Psoas muscle (tissue), 8 donors: ENCODE data around the gene MAPKAPK3. TPM values are rescaled to one million over a fixed set of nuclear protein-coding genes. Genes with fewer than 3 reads are reported as not detected.

Experiments
- ATAC-seq, 4 donors: fragments of 200-7000 bp; cut with Tn5 transposase; one replicate each; pipeline ENCODE4 v1.9.1; 2020; ENCODE audit warnings: moderate library complexity in 3 of 4, mild to moderate bottlenecking in 2 of 4
- DNase-seq, 2 donors: peaks; one replicate each; pipeline ENCODE4 v3.0.0-alpha.2; 2020
- H3K27ac ChIP-seq: fragments of 200-600 bp; one replicate; pipeline ENCODE4 v1.8.0; 2022
- H3K27me3 ChIP-seq, 3 donors: fragments of 200-600 bp in 1 of 3; one replicate each; pipeline versions ENCODE4 v1.6.1 to v1.8.0; 2013 to 2022; ENCODE audit warnings: low read length in 2 of 3, mild to moderate bottlenecking in 2 of 3, moderate library complexity in 1 of 3; ENCODE audit not compliant: insufficient read depth in 3 of 3
- H3K36me3 ChIP-seq, 2 donors: fragments of 200-600 bp in 1 of 2; one replicate each; pipeline versions ENCODE4 v1.6.1 to v1.8.0; 2013 to 2022; ENCODE audit warnings: low read depth in 1 of 2, mild to moderate bottlenecking in 1 of 2, moderate library complexity in 1 of 2; ENCODE audit not compliant: insufficient read depth in 1 of 2
- H3K4me1 ChIP-seq: fragments of 200-600 bp; one replicate; pipeline ENCODE4 v1.8.0; 2022
- H3K4me3 ChIP-seq: fragments of 200-600 bp; one replicate; pipeline ENCODE4 v1.8.0; 2022; ENCODE audit warnings: mild to moderate bottlenecking
- H3K9me3 ChIP-seq: fragments of 200-600 bp; one replicate; pipeline ENCODE4 v1.8.0; 2022
- WGBS, 3 donors: extraction: QIAGEN DNeasy Blood & Tissue Kit; methylation state at CpG; one replicate each; pipeline versions ENCODE4 v1.1.6 to v1.1.7; 2013; 5-methylcytosine and 5-hydroxymethylcytosine counted together
- intact Hi-C, 2 donors: fragments of 100-400 bp; cut with DNase I; formaldehyde crosslinking; loops; one replicate each; pipeline versions ENCODE4 v1.11.0 to v1.14.2; 2022
- polyA plus RNA-seq, 3 donors: library from polyadenylated mRNA; stranded (reverse); fragments of 200-250 nt; gene quantifications; one replicate each; pipeline ENCODE4 v1.2.3, GENCODE V29; 2013
- total RNA-seq, 4 donors: library from RNA; stranded (reverse); fragmentation: NEBNext Ultra II Directional in 2 of 4; extraction: Animal tissue kit (Norgen Biotek cat#: 25700) in 2 of 4; gene quantifications; one replicate each; pipeline versions ENCODE4 v1.2.1 to v1.2.4, GENCODE V29; 2021 to 2023
- TF ChIP-seq, protein P1 (sequence below): fragments of 200-600 bp; IDR thresholded peaks from one replicate; pipeline ENCODE4 v1.8.0; 2022; ENCODE audit warnings: antibody characterized with exemption
- donor health status: healthy with polysubstance abuse.
- donor health status: DM: no; HTN: no; CAD: no; lungs with moderate emphysema.
- donor health status: Bipolar disorder and iron deficiency.
- donor health status: healthy.
- donor health status: DM: yes; HTN: yes; CAD: no.
- donor health status: DM: no; HTN: no; CAD: no.
- donor health status: DM: no; HTN: no; CAD: no.
- donor health status: DM: yes; HTN: yes; CAD: no.

Gene MAPKAPK3
- total and polyA plus RNA-seq, 7 donors, result 88.2 to 409 (median 249) TPM

DNA sequence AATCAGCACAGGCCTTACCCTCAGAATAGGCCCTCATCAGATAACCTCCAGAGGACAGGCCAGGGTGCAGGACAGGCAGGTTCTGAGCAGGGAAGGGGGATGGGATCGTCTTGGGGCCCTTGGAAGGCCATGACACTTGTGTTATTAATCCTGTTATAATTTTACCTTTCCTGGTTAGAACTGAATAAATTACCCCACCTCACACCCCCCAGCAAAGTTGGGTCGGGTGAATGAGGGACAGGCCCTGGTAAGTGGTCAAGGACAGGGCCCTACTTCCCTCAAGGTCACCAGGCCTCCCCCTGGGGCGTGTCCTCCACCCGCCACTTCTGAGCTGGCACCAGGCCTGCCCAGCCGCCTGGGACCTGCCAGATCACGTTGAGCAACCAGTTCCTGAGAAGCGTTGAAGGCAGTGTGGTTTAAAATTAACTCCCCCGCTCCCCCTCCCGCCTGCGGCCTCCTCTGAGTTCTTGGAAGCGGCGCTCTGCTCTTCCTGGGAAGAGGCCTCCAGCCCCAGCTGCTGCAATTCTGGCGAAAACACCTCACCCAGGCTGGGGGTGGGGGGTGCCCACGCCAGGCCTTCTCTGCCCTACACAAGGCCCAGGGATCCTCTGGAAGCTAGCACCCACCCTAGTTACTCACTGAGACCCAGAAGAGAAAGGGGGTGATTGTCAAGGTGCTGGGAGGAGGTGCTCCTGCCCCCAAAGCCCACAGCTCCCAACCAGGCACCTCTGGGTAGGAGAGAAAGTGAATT, 15.9 kb upstream of the MAPKAPK3 start:
- intact Hi-C loops, result loop anchor here in 1 of 2 donors (2.0 kb wide), 1 partner anchor 16 kb away; no protein-coding TSS in a partner anchor
- 0 to 2% (median 1%) methylated on average over 14 of the region's 14 CpGs for WGBS, 3 donors

DNA sequence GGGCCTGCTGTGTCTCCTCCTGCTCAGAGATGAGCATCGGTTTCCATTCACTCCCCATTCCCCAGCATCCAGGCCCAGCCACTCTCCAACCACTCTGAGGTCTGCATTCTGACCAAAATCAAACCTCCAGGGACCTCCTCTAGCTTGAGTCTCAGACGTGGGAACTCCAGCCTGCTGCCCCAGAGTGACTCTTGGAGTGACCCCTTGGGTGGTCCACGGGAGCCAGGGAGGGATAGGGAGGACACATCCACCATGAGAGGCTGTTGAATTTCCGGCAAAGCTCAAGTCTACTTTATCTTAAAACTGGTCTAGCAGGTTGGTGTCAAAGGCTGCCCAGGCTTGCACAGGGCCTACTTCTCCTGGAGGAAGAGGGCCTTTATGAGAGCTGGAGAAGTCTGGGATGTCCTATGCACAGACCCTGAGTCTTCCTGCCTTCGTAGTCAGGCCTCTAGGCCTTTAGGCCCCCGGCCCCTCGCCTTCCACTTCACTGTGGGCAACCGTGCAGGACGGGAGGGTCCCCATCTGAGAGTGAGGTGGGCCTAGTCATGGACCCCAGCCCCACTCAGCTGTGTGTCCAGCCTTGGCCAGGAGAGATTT, 14.3 kb upstream of the MAPKAPK3 start:
- DNase-seq, result peak in 1 of 2 donors; percentile 23
- ATAC-seq, result no peak
- TF ChIP-seq, protein P1, sequence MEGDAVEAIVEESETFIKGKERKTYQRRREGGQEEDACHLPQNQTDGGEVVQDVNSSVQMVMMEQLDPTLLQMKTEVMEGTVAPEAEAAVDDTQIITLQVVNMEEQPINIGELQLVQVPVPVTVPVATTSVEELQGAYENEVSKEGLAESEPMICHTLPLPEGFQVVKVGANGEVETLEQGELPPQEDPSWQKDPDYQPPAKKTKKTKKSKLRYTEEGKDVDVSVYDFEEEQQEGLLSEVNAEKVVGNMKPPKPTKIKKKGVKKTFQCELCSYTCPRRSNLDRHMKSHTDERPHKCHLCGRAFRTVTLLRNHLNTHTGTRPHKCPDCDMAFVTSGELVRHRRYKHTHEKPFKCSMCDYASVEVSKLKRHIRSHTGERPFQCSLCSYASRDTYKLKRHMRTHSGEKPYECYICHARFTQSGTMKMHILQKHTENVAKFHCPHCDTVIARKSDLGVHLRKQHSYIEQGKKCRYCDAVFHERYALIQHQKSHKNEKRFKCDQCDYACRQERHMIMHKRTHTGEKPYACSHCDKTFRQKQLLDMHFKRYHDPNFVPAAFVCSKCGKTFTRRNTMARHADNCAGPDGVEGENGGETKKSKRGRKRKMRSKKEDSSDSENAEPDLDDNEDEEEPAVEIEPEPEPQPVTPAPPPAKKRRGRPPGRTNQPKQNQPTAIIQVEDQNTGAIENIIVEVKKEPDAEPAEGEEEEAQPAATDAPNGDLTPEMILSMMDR, result no peak
- Histone ChIP-seq H3K36me3 (peaks cover 7 to 24% of the 10 kb centered on the region in 2 donors), H3K27me3 (no peaks in the 10 kb centered on the region), H3K4me1 (peaks cover 74% of the 10 kb centered on the region), H3K4me3 (no peak overlapping the region), H3K27ac (peak overlapping the region; percentile 91), H3K9me3 (no peaks in the 10 kb centered on the region)
- WGBS, 3 donors, result 73 to 83% (median 81%) methylated on average over 9 of the region's 9 CpGs
- intact Hi-C loops, result no loop called here

More for the DNA sequence above, 15.9 kb upstream of the MAPKAPK3 start:
- DNase-seq, result peak; percentile 97 to 98
- peak overlapping the region; percentile 91 for H3K27ac ChIP-seq
- TF ChIP-seq, protein P1, result no peak
- peak overlapping the region; percentile 31 for H3K4me3 ChIP-seq
- peaks cover 3 to 8% of the 10 kb centered on the region in 2 donors for H3K36me3 ChIP-seq
- ATAC-seq, result peak; percentile 67 to 77 (median 71)
- H3K9me3 ChIP-seq, result no peaks in the 10 kb centered on the region
- peaks cover 58% of the 10 kb centered on the region for H3K4me1 ChIP-seq
- no peaks in the 10 kb centered on the region for H3K27me3 ChIP-seq

DNA sequence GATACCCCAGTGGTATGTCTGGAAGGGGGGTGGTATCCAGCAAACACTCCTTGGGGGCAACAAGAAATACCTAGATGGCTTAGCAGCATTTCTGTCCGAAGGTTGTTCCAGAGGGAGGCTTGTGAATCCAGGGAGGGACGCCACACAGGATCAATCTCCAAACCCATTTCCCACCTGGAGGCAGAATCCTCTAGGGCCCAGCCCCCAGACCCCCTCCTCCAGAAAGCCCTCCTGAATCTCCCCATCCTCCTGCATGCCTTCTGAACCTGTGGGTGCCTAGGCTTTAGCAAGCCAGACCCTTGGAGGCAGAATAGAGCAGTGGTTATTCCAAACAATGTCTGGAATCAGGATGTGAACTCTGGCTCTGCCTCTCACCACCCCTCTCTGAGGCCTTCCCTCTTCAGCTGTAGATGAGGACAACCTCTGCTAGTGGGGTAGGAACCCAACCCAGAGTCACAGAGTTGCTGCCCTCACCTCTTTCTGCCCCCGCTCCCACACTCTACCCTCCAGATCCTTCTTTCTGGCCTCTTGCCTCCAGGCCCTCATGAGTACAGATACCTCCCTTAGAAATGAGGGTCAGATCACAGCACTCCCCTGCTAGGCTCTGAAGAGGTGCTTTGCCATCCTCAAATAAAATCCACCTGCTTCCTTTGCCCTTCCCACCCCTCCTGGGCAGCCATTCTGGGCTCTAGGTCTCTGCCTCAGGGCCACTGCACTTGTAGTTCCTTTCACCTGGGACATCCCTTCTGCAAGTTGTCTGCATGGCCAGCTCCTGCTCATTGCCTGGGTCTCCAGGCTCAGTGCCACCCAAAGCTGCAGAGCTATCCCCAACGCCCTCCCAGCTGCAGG, 13.5 kb upstream of the MAPKAPK3 start:
- no peaks in the 10 kb centered on the region for H3K27me3 ChIP-seq
- TF ChIP-seq, protein P1, result no peak
- peaks cover 82% of the 10 kb centered on the region for H3K4me1 ChIP-seq
- ATAC-seq (no peak), DNase-seq (peak in 1 of 2 donors; percentile 45)
- H3K9me3 ChIP-seq, result no peaks in the 10 kb centered on the region
- peak overlapping the region; percentile 91 for H3K27ac ChIP-seq
- intact Hi-C loops, result loop anchor here in 1 of 2 donors (2.0 kb wide), 1 partner anchor 21 kb away; no protein-coding TSS in a partner anchor
- H3K4me3 ChIP-seq, result no peak overlapping the region
- 62 to 67% (median 64%) methylated on average over 4 of the region's 4 CpGs for WGBS, 3 donors
- peaks cover 7 to 32% of the 10 kb centered on the region in 2 donors for H3K36me3 ChIP-seq

DNA sequence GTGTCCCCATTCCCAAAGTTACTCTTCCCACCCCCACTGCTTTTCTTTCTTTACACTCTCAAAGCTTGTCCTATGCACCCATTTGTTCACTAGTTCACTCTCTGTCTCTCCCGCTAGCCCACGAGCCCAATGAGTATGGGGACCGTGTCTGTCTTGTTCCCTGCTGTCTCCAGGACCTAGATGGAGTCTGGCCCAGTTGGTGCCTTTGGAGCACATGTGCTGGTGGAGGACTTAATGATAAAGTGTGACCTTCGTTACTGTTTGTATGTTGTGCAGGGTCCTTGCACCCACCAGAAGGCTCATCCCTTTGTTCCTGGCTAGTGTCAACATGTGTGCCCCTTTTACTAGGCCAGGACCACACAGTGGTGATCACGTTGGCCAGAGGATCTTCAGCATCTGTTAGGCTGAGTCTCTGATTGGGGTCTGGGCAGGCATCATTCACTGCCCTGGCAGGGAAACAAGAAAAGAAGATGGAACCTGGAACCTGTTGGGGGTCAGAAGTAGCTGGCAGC, 12.8 kb upstream of the MAPKAPK3 start:
- Histone ChIP-seq H3K4me1 (peaks cover 88% of the 10 kb centered on the region), H3K9me3 (no peaks in the 10 kb centered on the region), H3K27ac (peak overlapping the region; percentile 91), H3K36me3 (peaks cover 7 to 33% of the 10 kb centered on the region in 2 donors), H3K4me3 (peak overlapping the region; percentile 19), H3K27me3 (no peaks in the 10 kb centered on the region)
- ATAC-seq, result no peak
- DNase-seq, result no peak
- intact Hi-C loops, result loop anchor here in 1 of 2 donors (2.0 kb wide), 1 partner anchor 21 kb away; no protein-coding TSS in a partner anchor
- TF ChIP-seq, protein P1, result no peak
- 42 to 72% (median 45%) methylated on average over 5 of the region's 5 CpGs for WGBS, 3 donors
